GM21381 (cell line): ENCODE data around the gene CLDN34.

Experiments
- ATAC-seq: cut with Tn5 transposase; IDR thresholded peaks from one replicate; pipeline ENCODE4 v1.9.1; 2021; ENCODE audit warnings: mild to moderate bottlenecking, moderate library complexity; ENCODE audit not compliant: unreplicated experiment

CLDN34 gene

GRCh38 chrX:9980401-9980800 lies 13.2 kb downstream of the CLDN34 start:
- no peak for ATAC-seq

GRCh38 chrX:9980927-9981326 lies 13.8 kb downstream of the CLDN34 start:
- ATAC-seq: no peak

GRCh38 chrX:9983441-9983840 lies 16.3 kb downstream of the CLDN34 start:
- ATAC-seq: no peak

GRCh38 chrX:9983846-9984245 lies 16.7 kb downstream of the CLDN34 start:
- no peak for ATAC-seq

- ATAC-seq: no peak
Measured at GRCh38 chrX:9988762-9989161, 21.6 kb downstream of the CLDN34 start.

GRCh38 chrX:9992061-9992460 lies 24.9 kb downstream of the CLDN34 start:
- ATAC-seq: no peak

- no peak for ATAC-seq
Measured at GRCh38 chrX:9992724-9993123, 25.6 kb downstream of the CLDN34 start.

GRCh38 chrX:9995855-9996339 lies 28.7 kb downstream of the CLDN34 start:
- ATAC-seq: peak; percentile 65

GRCh38 chrX:9997041-9997440 lies 29.9 kb downstream of the CLDN34 start:
- peak; percentile 9 for ATAC-seq

- ATAC-seq: peak; percentile 61
Measured at GRCh38 chrX:9997524-9997923, 30.4 kb downstream of the CLDN34 start.

GRCh38 chrX:10001496-10001895 lies 34.3 kb downstream of the CLDN34 start:
- ATAC-seq: no peak

GRCh38 chrX:10004832-10005475 lies 37.8 kb downstream of the CLDN34 start:
- ATAC-seq: no peak

- ATAC-seq: no peak
Measured at GRCh38 chrX:10006086-10006485, 38.9 kb downstream of the CLDN34 start.

GRCh38 chrX:10006770-10007169 lies 39.6 kb downstream of the CLDN34 start:
- no peak for ATAC-seq

GRCh38 chrX:10007621-10008020 lies 40.5 kb downstream of the CLDN34 start:
- no peak for ATAC-seq

GRCh38 chrX:10008483-10009056 lies 41.4 kb downstream of the CLDN34 start:
- ATAC-seq: no peak

- ATAC-seq: no peak
Measured at GRCh38 chrX:10009741-10010140, 42.6 kb downstream of the CLDN34 start.

GRCh38 chrX:10010686-10011085 lies 43.5 kb downstream of the CLDN34 start:
- ATAC-seq: no peak

GRCh38 chrX:10011261-10011931 lies 44.2 kb downstream of the CLDN34 start:
- ATAC-seq: no peak

- ATAC-seq: no peak
Measured at GRCh38 chrX:10011991-10012390, 44.8 kb downstream of the CLDN34 start.

- peak; percentile 71 for ATAC-seq
Measured at GRCh38 chrX:10014462-10015354, 47.5 kb downstream of the CLDN34 start.
